Esophagus (tissue), 2 donors: Measurements from ENCODE around the gene PLCB4. TPM values are rescaled to one million over a fixed set of nuclear protein-coding genes. Genes with fewer than 3 reads are reported as not detected.

Source experiments
- H3K27ac ChIP-seq, 2 donors: one replicate each; pipeline ENCODE4 v1.5.1; 2013; ENCODE audit warnings: low read depth in 2 of 2, mild to moderate bottlenecking in 2 of 2, inconsistent platforms in 1 of 2, low read length in 1 of 2, moderate library complexity in 1 of 2
- H3K27me3 ChIP-seq, 2 donors: one replicate each; pipeline ENCODE4 v1.6.1; 2013; ENCODE audit warnings: low read length in 2 of 2, control low read depth in 1 of 2, mild to moderate bottlenecking in 1 of 2; ENCODE audit not compliant: insufficient read depth in 2 of 2, control insufficient read depth in 1 of 2
- H3K36me3 ChIP-seq, 2 donors: one replicate each; pipeline ENCODE4 v1.6.1; 2013; ENCODE audit warnings: low read length in 1 of 2; ENCODE audit not compliant: control insufficient read depth in 2 of 2, insufficient read depth in 2 of 2
- H3K4me1 ChIP-seq, 2 donors: one replicate each; pipeline ENCODE4 v1.6.1; 2013; ENCODE audit warnings: low read length in 1 of 2; ENCODE audit not compliant: control insufficient read depth in 2 of 2, insufficient read depth in 2 of 2
- H3K4me3 ChIP-seq, 2 donors: one replicate each; pipeline ENCODE4 v1.5.1; 2013; ENCODE audit warnings: low read length in 2 of 2, mild to moderate bottlenecking in 2 of 2, low read depth in 1 of 2, moderate library complexity in 1 of 2
- H3K9me3 ChIP-seq, 2 donors: one replicate each; pipeline ENCODE4 v1.6.1; 2013; ENCODE audit warnings: mild to moderate bottlenecking in 2 of 2, low read depth in 1 of 2, low read length in 1 of 2, moderate library complexity in 1 of 2; ENCODE audit not compliant: control insufficient read depth in 2 of 2, insufficient read depth in 1 of 2
- WGBS, 2 donors: extraction: QIAGEN DNeasy Blood & Tissue Kit; methylation state at CpG; one replicate each; pipeline ENCODE4 v1.1.7; 2013; 5-methylcytosine and 5-hydroxymethylcytosine counted together
- polyA plus RNA-seq, 2 donors: library from polyadenylated mRNA; stranded (reverse); fragments of 200-250 nt; gene quantifications; one replicate each; pipeline ENCODE4 v1.2.3, GENCODE V29; 2013
- donor health status: healthy with polysubstance abuse.
- donor health status: Bipolar disorder and iron deficiency.

Gene PLCB4
- polyA plus RNA-seq, 2 donors = 1.9 to 2.2 TPM

DNA sequence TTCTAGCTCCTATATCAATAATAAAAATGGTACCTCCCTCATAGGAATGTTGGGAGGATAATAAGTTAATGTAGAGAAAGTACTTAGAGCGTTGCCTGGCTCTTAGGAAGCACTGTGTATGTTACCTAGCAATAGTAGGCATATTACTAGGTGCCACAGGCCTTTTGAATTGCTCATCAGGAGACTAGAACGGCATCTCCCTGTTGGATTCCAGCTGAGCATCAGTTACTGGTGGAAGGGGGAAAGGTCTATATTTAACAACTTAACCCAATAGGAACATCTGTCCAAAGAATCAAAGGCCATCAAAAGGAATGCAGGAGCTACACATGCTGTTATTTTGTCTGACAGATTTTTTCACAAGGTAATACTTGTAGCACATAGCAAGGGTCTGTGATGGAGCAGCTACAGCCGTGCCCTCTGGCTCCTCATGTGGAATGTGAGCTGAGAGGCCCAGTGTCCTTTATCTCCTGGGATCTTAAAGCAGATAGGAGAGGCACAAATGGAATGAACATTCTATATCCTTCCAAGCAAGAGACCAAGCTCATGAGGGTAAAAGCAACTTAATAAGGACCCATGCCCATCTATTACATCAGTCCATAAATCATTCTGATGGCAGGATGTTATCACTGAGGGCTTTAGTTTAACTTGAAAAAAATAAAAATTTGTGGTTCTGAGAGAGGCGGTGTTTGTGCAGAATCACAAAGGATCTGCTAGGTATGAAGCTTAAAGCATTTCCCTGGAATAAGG lies 260.6 kb downstream of the PLCB4 start:
- Histone ChIP-seq H3K27ac (no peak overlapping the region), H3K4me3 (no peak overlapping the region), H3K9me3 (no peaks in the 10 kb centered on the region), H3K27me3 (no peaks in the 10 kb centered on the region), H3K4me1 (no peaks in the 10 kb centered on the region), H3K36me3 (no peaks in the 10 kb centered on the region)
- WGBS, 2 donors = 82 to 84% methylated on average over 4 of the region's 4 CpGs

DNA sequence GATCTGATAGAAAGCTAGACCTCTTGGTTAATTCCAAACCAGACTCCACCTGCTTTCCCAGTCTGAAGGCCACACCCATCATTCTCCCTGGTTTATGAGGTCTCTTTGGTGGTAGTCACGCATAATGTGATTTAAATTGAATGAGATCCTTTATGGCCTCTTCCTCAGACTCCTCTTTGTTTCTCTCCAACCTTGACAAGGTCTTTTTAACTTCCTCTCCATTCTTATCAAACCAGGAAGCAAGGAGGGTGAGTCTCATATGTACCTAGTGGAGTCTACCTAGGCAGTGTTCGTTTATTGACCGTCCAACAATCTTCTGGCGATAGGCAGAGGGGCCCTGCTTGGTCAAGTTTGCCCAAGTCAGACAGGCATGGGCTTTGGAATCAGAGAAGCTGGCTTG lies 261.3 kb downstream of the PLCB4 start:
- H3K27ac ChIP-seq = no peak overlapping the region
- no peaks in the 10 kb centered on the region for H3K4me1 ChIP-seq
- no peaks in the 10 kb centered on the region for H3K27me3 ChIP-seq
- WGBS, 2 donors = 86 to 97% methylated on average over 4 of the region's 4 CpGs
- H3K4me3 ChIP-seq = no peak overlapping the region
- no peaks in the 10 kb centered on the region for H3K9me3 ChIP-seq
- no peaks in the 10 kb centered on the region for H3K36me3 ChIP-seq

DNA sequence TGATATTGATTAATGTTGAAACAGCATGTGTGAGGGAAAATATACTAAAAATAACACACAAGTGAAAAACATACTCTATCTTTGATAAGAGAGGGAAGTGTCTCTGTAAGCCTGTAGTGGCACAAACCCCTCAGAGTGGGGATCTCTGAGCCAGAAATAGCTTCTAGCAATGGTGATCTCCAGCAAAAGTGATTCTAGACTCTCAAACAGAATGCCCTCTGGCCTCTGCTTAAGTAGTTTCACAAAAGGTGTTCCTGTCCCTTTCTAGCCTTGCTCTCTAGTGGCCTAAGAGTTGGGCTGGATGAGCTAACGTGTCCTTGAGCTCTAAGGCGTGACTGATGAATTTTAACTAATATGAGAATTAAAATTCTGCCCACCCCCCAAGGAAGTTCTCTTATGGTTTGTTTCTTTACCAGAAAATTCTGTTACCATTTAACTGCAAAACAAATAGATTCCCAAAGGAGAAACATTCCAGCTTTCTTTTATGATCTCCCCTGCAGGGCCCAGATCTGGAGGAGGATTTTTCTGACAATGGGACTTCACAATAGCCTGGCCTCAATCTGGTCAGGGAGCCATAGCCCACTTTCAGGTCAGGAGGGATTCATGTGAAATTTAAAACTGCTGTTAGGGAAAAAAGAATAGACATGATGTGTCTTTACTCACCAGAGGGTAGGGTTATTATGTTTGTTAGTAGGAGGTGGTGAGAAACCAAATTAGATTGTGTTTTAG lies 263.0 kb downstream of the PLCB4 start:
- no peaks in the 10 kb centered on the region for H3K36me3 ChIP-seq
- no peak overlapping the region for H3K27ac ChIP-seq
- WGBS, 2 donors = 82 to 95% methylated on average over 2 of the region's 2 CpGs
- no peak overlapping the region for H3K4me3 ChIP-seq
- H3K9me3 ChIP-seq = no peaks in the 10 kb centered on the region
- H3K27me3 ChIP-seq = no peaks in the 10 kb centered on the region
- no peaks in the 10 kb centered on the region for H3K4me1 ChIP-seq

DNA sequence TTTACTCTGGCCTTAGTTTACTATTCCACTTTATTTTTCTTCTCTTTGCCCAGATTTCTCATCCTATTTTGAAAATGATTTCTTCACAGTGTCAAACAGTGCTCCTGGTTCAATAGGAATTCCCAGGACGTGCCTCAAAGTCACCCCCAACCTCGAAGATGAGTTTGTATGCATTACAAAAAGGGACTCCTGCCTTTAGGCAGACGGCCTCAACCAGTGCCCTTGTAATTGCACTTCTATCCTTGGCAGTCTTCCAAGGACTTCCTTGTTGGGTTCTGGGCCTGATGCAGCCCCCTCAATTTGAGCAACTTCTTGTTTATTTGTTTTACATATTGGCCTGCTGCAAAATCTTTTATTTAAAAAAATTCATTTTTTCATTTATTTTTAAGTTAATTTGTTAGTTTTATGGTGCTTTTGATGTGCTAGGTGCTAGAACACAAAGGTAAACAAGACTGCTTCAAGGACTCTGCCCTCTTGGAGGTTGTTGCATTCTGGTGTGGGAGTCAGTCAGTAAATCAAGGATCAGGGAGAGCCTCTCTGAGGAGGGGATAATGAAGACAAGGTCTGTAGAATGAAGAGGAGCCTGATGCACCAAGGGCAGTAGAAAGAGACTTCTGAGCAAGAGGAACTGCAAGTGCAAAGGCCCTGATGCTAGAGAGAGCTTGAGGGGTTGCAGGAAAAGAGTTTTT lies 264.0 kb downstream of the PLCB4 start:
- 63 to 65% methylated on average over 3 of the region's 3 CpGs for WGBS, 2 donors
- H3K27me3 ChIP-seq = no peaks in the 10 kb centered on the region
- H3K36me3 ChIP-seq = no peaks in the 10 kb centered on the region
- H3K4me1 ChIP-seq = no peaks in the 10 kb centered on the region
- H3K4me3 ChIP-seq = no peak overlapping the region
- no peaks in the 10 kb centered on the region for H3K9me3 ChIP-seq
- no peak overlapping the region for H3K27ac ChIP-seq

DNA sequence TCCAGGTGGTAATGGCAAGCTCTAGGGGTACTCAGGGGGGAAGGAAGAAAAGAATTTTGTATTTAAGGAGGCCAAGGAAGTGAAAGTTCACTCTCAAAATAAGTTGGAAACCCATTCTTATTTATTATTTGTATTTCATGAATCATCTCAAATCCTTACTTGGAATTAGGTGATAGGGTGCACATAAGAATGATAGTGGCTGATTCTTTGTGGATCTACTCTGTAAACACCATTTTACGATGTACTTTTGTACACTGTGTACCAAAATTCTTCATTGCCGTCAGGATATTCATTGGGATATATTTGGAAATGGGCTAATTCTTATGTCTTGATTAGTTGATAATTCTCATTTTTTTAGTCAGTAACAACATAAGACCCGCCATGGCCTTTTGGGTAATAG lies 266.0 kb downstream of the PLCB4 start:
- H3K4me1 ChIP-seq = no peaks in the 10 kb centered on the region

DNA sequence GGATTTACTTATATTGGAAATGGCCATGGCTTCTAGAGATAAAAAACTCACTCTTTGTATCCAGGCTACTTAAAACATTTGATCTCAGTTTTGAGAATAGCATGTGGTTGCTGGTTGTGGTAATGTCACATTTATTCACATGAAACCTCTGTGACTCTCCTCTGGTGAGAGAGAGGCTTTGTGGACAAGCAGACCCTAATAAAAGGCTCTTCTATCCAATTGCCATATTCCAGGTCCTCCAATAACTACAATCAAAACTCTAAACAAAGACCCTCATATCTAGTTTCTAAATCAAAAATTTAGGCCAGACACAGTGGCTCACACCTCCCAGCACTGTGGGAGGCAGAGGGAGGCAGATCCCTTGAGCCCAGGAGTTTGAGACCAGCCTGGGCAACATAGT lies 269.2 kb downstream of the PLCB4 start:
- H3K4me1 ChIP-seq = no peaks in the 10 kb centered on the region
- no peak overlapping the region for H3K4me3 ChIP-seq
- H3K36me3 ChIP-seq = no peaks in the 10 kb centered on the region
- H3K27ac ChIP-seq = no peak overlapping the region
- no peaks in the 10 kb centered on the region for H3K27me3 ChIP-seq
- H3K9me3 ChIP-seq = no peaks in the 10 kb centered on the region

More for the DNA sequence above, 266.0 kb downstream of the PLCB4 start:
- WGBS, 2 donors = 91 to 93% methylated on average over 3 of the region's 3 CpGs
- H3K4me3 ChIP-seq = no peak overlapping the region
- no peaks in the 10 kb centered on the region for H3K9me3 ChIP-seq
- H3K27ac ChIP-seq = no peak overlapping the region
- no peaks in the 10 kb centered on the region for H3K36me3 ChIP-seq
- no peaks in the 10 kb centered on the region for H3K27me3 ChIP-seq

DNA sequence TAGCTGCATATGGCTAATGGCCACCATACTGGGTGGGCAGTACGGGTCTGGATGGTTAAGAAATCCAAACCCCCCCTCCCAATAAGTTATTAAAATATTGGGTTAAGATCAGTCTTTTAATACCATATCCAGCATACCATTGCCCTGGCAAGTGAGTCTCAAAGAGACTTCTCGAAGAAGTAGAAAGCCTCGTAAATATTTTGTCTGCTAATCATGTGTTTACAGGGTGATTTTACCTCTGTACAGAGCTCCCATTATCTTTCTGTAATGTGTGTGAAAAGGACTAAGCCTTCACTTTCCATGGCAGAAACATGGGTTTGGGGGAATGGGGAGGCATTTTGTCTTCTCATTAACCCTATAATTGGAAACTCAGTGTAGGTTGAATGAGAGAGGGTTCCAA lies 270.8 kb downstream of the PLCB4 start:
- Histone ChIP-seq H3K27ac (no peak overlapping the region), H3K36me3 (no peaks in the 10 kb centered on the region), H3K4me1 (no peaks in the 10 kb centered on the region), H3K9me3 (no peaks in the 10 kb centered on the region), H3K27me3 (no peaks in the 10 kb centered on the region), H3K4me3 (no peak overlapping the region)
- WGBS, 2 donors = 79 to 97% methylated on average over 3 of the region's 3 CpGs

DNA sequence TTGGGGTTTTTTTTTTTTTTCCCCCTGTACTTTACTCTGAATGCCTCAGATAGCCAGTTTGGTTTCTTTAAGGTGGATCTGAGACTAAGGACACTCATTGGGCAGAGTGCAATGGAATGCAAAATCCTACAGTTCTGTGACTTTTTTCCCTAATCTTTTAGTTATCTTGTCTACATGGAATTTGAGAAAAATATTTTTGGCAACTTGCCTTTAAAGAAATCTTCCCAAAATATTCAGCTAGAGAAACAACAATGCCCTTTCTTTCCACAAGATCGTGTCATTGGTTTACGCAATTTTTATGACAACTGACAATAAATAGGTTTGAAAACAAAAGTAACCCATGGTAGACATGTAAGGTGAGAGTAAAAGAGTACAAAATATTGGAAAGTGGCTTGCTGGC lies 273.8 kb downstream of the PLCB4 start:
- no peak overlapping the region for H3K27ac ChIP-seq
- no peaks in the 10 kb centered on the region for H3K4me1 ChIP-seq
- WGBS, 2 donors = 77 to 82% methylated on average over 2 of the region's 2 CpGs
- H3K36me3 ChIP-seq = no peaks in the 10 kb centered on the region
- H3K9me3 ChIP-seq = no peaks in the 10 kb centered on the region
- H3K4me3 ChIP-seq = no peak overlapping the region
- H3K27me3 ChIP-seq = no peaks in the 10 kb centered on the region

DNA sequence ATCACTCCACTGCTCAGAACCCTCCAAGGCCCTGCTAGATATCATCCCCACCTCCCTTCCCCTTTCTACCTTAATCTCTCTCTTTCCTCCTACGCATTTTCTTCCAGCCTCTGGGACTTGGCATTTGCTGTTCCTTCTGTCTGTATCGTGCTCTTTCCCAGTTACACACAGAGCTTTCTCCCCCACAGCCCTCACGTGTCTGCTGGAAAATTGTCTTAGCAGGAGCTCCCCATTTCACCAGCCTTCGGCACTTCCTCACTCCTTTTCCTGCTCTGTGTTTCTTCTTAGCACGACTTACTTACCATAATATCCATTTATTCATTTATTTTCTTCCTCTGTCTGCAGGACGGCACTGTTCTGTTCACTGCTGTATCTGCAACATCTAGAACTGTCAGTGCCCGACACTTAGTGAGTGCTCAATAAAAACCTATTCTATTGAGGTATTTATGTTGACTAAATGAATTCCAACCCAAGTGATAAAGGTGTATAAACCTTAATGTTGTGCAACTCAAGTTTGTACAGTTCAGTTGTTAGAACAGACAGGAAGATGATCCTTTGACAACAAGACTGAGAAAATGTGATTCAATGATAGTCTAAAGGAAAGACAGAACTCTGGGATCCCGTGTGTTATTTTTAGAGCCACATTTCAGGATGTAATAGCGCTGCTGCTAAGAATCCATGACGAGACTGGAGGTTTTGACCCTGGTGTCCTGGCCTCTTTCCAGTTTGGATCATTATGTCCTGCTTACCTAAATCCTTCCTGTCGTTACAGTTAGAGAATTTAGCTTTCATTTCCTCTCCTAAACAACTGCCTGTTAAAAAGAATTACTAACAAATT lies 275.4 kb downstream of the PLCB4 start:
- H3K27me3 ChIP-seq = no peaks in the 10 kb centered on the region
- no peaks in the 10 kb centered on the region for H3K9me3 ChIP-seq
- 53 to 65% methylated on average over 11 of the region's 11 CpGs for WGBS, 2 donors
- no peaks in the 10 kb centered on the region for H3K36me3 ChIP-seq
- no peaks in the 10 kb centered on the region for H3K4me1 ChIP-seq
- no peak overlapping the region for H3K27ac ChIP-seq
- H3K4me3 ChIP-seq = no peak overlapping the region
